ENCODE measurements around the gene LSM5.

Gene LSM5

DNA sequence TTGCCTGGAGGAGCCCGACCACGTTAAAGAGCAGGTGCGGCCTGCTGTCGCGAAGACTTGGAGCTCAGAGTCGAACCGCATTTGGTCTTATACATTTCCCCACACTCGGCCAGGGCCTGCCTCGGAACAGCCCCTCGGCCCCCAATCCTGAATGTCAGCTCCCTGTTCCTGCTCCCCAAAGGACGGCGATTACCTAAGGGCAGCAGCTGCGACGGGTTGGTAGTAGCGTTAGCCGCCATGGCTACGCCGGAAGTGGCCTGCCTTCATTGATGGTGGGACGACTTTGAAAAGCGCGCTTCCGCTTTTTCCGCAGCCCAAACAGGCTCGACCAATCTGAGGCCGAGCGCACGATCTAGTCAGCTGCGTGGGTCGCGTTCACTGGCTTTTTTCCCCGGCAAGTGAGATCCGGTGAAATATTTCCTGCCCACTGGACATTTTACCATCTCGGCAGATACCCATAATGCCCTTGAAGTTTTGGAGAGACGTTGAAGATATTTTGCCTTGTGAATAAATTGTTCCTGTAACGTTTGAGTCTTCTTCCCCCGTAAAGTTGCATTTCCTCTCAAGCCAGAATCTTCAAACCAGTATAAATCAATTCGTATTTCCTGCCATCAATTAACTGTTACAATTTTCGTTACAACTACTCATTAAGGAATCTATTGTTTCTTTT lies at the start of gene LSM5:
LSM5 (minus strand) TSS at position 254 of the 670 bp plus-strand sequence; CDS start at position 239, 15 bp downstream.
- Histone ChIP-seq H3K27me3 (no peaks in the 10 kb centered on the region), H3K4me3 (ENCODE audit: low read depth in 1 of 2, low read length in 1 of 2) (peak within 1 kb of the TSS; percentile 66 to 78), H3K36me3 (no peaks in the 10 kb centered on the region), H3K27ac (peak within 1 kb of the TSS; percentile 85), H3K9me3 (no peaks in the 10 kb centered on the region), H3K4me1 (ENCODE audit: control insufficient read depth in 1 of 2, insufficient read depth in 1 of 2, low read depth in 1 of 2, low read length in 1 of 2) (peaks cover 22 to 25% of the 10 kb centered on the region in 2 experiments)
- no peak for TF ChIP-seq CTCF (IDR thresholded peaks at IDR 0.05)

DNA sequence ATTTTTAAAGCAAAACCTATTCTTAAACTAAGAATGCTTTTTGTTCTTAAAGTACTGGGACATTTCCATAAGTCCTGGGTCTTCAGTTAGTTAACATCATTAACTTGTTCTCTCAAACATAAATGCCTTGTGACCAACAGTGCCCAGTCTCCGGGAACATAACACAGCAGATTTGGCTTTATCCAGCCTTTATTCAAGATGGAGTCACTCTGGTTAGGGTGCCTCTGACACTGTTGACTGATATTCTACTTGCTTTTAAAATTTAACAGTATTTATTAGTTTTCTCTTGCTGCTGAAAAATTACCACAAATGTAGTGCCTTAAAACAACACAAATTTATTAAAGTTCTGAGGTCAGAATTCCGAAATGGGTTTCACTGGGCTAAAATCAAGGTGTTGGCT lies 49.2 kb upstream of the LSM5 start:
- Histone ChIP-seq H3K4me3 (ENCODE audit: low read depth in 1 of 2, low read length in 1 of 2) (no peak overlapping the region), H3K36me3 (peaks cover 14% of the 10 kb centered on the region)
- no peak for TF ChIP-seq CTCF (IDR thresholded peaks at IDR 0.05)

DNA sequence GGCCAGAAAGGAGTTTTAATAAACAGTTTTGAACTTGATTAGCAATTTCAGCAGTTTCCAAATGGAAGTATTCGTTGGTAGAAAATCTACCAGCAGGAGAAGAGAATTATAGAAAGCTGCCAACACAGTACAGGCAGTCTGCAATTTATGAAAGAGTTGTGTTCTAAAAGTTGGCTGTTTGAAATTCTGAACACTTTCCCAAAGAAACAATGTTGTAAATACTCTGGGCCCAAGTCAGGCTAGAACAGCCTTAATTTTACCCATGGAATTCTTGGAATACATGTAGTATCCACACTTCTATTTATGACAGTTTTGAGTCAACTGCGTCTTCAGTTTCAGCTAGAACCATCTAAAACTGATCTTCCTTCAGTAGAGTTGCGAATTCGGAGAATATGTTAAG lies 47.6 kb upstream of the LSM5 start:
- Histone ChIP-seq H3K4me3 (ENCODE audit: low read depth in 1 of 2, low read length in 1 of 2) (no peak overlapping the region), H3K27ac (no peak overlapping the region), H3K9me3 (no peaks in the 10 kb centered on the region), H3K36me3 (peaks cover under 1% of the 10 kb centered on the region), H3K27me3 (no peaks in the 10 kb centered on the region), H3K4me1 (ENCODE audit: control insufficient read depth in 1 of 2, insufficient read depth in 1 of 2, low read depth in 1 of 2, low read length in 1 of 2) (peaks cover 0 to 6% of the 10 kb centered on the region in 2 experiments)
- TF ChIP-seq CTCF (IDR thresholded peaks at IDR 0.05) = no peak

More for the DNA sequence above, 49.2 kb upstream of the LSM5 start:
- H3K4me1 ChIP-seq (ENCODE audit: control insufficient read depth in 1 of 2, insufficient read depth in 1 of 2, low read depth in 1 of 2, low read length in 1 of 2) = no peaks in the 10 kb centered on the region
- H3K9me3 ChIP-seq = no peaks in the 10 kb centered on the region
- H3K27me3 ChIP-seq = no peaks in the 10 kb centered on the region
- no peak overlapping the region for H3K27ac ChIP-seq

DNA sequence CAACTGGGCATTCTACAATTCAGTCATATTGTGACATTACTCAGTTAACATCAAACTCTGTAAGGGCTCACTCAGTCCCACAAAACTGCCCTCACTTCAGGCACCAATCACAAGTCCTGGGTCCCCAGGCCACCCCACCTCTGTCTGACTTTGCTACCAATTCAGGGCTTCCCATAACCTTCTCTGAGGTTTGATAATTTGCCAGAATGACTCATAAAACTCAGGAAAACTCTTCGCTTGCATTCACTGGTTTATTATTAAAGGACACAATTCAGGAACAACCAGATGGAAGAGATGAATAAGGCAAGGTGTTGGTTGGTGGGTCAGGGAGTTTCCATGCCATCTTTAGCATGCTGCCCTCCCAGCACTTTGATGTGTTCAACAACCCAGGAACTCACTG lies 46.4 kb upstream of the LSM5 start:
- TF ChIP-seq CTCF (IDR thresholded peaks at IDR 0.05) = no peak
- H3K27ac ChIP-seq = peak overlapping the region; percentile 7

DNA sequence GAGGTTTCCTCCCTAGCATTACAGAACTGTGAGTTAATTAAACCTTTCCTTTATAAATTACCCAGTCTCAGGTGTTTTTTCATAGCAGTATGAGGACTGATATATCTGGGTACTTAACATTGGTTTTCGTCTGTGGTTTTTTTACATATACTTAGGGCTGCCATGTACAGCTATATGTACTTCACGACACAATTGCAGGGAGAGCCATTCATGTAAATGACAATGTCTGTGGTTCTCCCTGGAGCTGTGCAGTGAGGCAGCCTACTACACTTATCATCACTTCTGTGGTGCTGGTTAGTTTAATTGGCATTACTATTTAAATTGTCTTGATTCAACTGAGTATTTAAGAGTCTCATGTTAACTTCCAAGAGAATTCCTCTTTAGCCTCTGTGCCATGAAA lies 45.8 kb upstream of the LSM5 start:
- no peak overlapping the region for H3K27ac ChIP-seq
- H3K4me3 ChIP-seq (ENCODE audit: low read depth in 1 of 2, low read length in 1 of 2) = no peak overlapping the region
- TF ChIP-seq CTCF (IDR thresholded peaks at IDR 0.05) = no peak
- no peaks in the 10 kb centered on the region for H3K9me3 ChIP-seq
- peaks cover 9% of the 10 kb centered on the region for H3K36me3 ChIP-seq
- H3K4me1 ChIP-seq (ENCODE audit: control insufficient read depth in 1 of 2, insufficient read depth in 1 of 2, low read depth in 1 of 2, low read length in 1 of 2) = peaks cover 0 to 6% of the 10 kb centered on the region in 2 experiments
- H3K27me3 ChIP-seq = no peaks in the 10 kb centered on the region

More for the DNA sequence above, 46.4 kb upstream of the LSM5 start:
- Histone ChIP-seq H3K4me1 (ENCODE audit: control insufficient read depth in 1 of 2, insufficient read depth in 1 of 2, low read depth in 1 of 2, low read length in 1 of 2) (peaks cover 0 to 6% of the 10 kb centered on the region in 2 experiments), H3K27me3 (no peaks in the 10 kb centered on the region), H3K9me3 (no peaks in the 10 kb centered on the region), H3K36me3 (peaks cover 6% of the 10 kb centered on the region), H3K4me3 (ENCODE audit: low read depth in 1 of 2, low read length in 1 of 2) (no peak overlapping the region)
